Smooth muscle cell of the brain vasculature (primary cell): ENCODE results near the gene APOD.
A peak's percentile ranks its signal among the peaks of the same experiment; 100 is the strongest.
"Not testable (repeated sequence)": the region's sequence is repeated elsewhere in the genome, so short reads cannot be mapped to it uniquely, and the experiment has no call there.

Experiments used
- DNase-seq: peaks from one replicate; pipeline ENCODE4 v3.0.0-alpha.2; 2012; ENCODE audit warnings: low read depth, low spot score

The APOD gene

GRCh38 chr3:195583831-195584542 is at the start of gene APOD:
TSS of gene APOD (minus strand) at chr3:195583940. CDS start at chr3:195579461, 4,479 bp downstream.
- peak; percentile 36 for DNase-seq

GRCh38 chr3:195633351-195633750 is 49.6 kb upstream of the APOD start:
- not testable (repeated sequence) for DNase-seq

GRCh38 chr3:195632501-195633185 is 48.9 kb upstream of the APOD start:
- not testable (repeated sequence) for DNase-seq

- not testable (repeated sequence) for DNase-seq
These were observed 48.3 kb upstream of the APOD start for GRCh38 chr3:195632046-195632445.

GRCh38 chr3:195630938-195631495 is 47.3 kb upstream of the APOD start:
- not testable (repeated sequence) for DNase-seq

- DNase-seq, result not testable (repeated sequence)
These were observed 46.6 kb upstream of the APOD start for GRCh38 chr3:195630086-195630917.

- not testable (repeated sequence) for DNase-seq
These were observed 45.9 kb upstream of the APOD start for GRCh38 chr3:195629682-195630081.

GRCh38 chr3:195628386-195628920 is 44.7 kb upstream of the APOD start:
- DNase-seq, result not testable (repeated sequence)

- DNase-seq, result not testable (repeated sequence)
These were observed 44.0 kb upstream of the APOD start for GRCh38 chr3:195627515-195628385.

GRCh38 chr3:195624603-195625560 is 41.1 kb upstream of the APOD start:
- DNase-seq, result not testable (repeated sequence)

- not testable (repeated sequence) for DNase-seq
These were observed 40.4 kb upstream of the APOD start for GRCh38 chr3:195624171-195624570.

GRCh38 chr3:195623217-195623965 is 39.7 kb upstream of the APOD start:
- DNase-seq, result not testable (repeated sequence)

- DNase-seq, result not testable (repeated sequence)
These were observed 38.9 kb upstream of the APOD start for GRCh38 chr3:195622523-195623170.

GRCh38 chr3:195622012-195622411 is 38.3 kb upstream of the APOD start:
- not testable (repeated sequence) for DNase-seq

GRCh38 chr3:195621095-195621494 is 37.4 kb upstream of the APOD start:
- not testable (repeated sequence) for DNase-seq

GRCh38 chr3:195620476-195620875 is 36.7 kb upstream of the APOD start:
- not testable (repeated sequence) for DNase-seq

GRCh38 chr3:195619591-195620369 is 36.0 kb upstream of the APOD start:
- DNase-seq, result not testable (repeated sequence)
